WTC11 (cell line): ENCODE measurements around the gene PCK2. TPM values are rescaled to one million over a fixed set of nuclear protein-coding genes. Genes with fewer than 3 reads are reported as not detected.

Experiments
- ATAC-seq: fragments of 200-7000 bp; cut with Tn5 transposase; 2 replicates; pipeline ENCODE4 v1.10.0; 2021; ENCODE audit warnings: mild to moderate bottlenecking, moderate library complexity
- CTCF ChIA-PET: fragments of 300-600 bp; sonication (Branson Sonifier 250); formaldehyde crosslinking; loops from one replicate; lab custom pipeline; 2021; ENCODE audit warnings: antibody characterized with exemption; lab: Charles Lee
- POLR2A ChIA-PET: fragments of 350-600 bp; sonication (Branson Sonifier 250); formaldehyde crosslinking; loops from one replicate; lab custom pipeline; 2021; ENCODE audit warnings: antibody characterized with exemption; lab: Charles Lee
- DNase-seq: peaks from one replicate; pipeline ENCODE4 v3.0.0; 2021; ENCODE audit warnings: low spot score
- H3K27ac Mint-ChIP-seq: 2 replicates; pipeline ENCODE4 v1.8.0; 2021; ENCODE audit warnings: mixed read lengths
- H3K27me3 Mint-ChIP-seq: 2 replicates; pipeline ENCODE4 v1.8.0; 2021; ENCODE audit warnings: low read depth, mild to moderate bottlenecking, moderate library complexity, mixed read lengths
- H3K36me3 Mint-ChIP-seq: 2 replicates; pipeline ENCODE4 v1.8.0; 2021; ENCODE audit warnings: mixed read lengths
- H3K4me1 Mint-ChIP-seq: 2 replicates; pipeline ENCODE4 v1.8.0; 2022; ENCODE audit warnings: mixed read lengths
- H3K4me3 Mint-ChIP-seq: 2 replicates; pipeline ENCODE4 v1.8.0; 2021; ENCODE audit warnings: mild to moderate bottlenecking, moderate library complexity, mixed read lengths
- H3K9me3 Mint-ChIP-seq: 2 replicates; pipeline ENCODE4 v1.8.0; 2021; ENCODE audit warnings: mixed read lengths
- CREM ChIP-seq: sonication (generic); formaldehyde crosslinking; IDR thresholded peaks from 2 replicates; pipeline ENCODE4 v1.8.1; 2022; ENCODE audit warnings: mild to moderate bottlenecking, missing genetic modification reagents, moderate library complexity
- FOXP1 ChIP-seq: sonication (generic); formaldehyde crosslinking; IDR thresholded peaks from 2 replicates; pipeline ENCODE4 v1.8.0; 2022; ENCODE audit warnings: missing genetic modification reagents, mild to moderate bottlenecking, moderate library complexity, borderline replicate concordance
- GRHL2 ChIP-seq: fragments of 250-450 bp; sonication (Bioruptor Pico); IDR thresholded peaks from 2 replicates; pipeline ENCODE4 v1.8.0; 2022; ENCODE audit warnings: mild to moderate bottlenecking, moderate library complexity; ENCODE audit not compliant: insufficient replicate concordance, severe bottlenecking
- PRDM15 ChIP-seq: sonication (generic); formaldehyde crosslinking; IDR thresholded peaks from 2 replicates; pipeline ENCODE4 v1.8.0; 2022; ENCODE audit warnings: missing genetic modification reagents
- PREB ChIP-seq: sonication (generic); formaldehyde crosslinking; IDR thresholded peaks from 2 replicates; pipeline ENCODE4 v1.8.1; 2022; ENCODE audit warnings: mild to moderate bottlenecking, missing genetic modification reagents, moderate library complexity, borderline replicate concordance
- TEAD4 ChIP-seq: sonication (generic); formaldehyde crosslinking; IDR thresholded peaks from 2 replicates; pipeline ENCODE4 v1.8.0; 2022; ENCODE audit warnings: mild to moderate bottlenecking, missing genetic modification reagents
- total RNA-seq: library from RNA; stranded (reverse); gene quantifications from 3 replicates; pipeline ENCODE4 v1.2.3, GENCODE V29; 2021
- TF ChIP-seq, protein P1 (sequence below): sonication (generic); formaldehyde crosslinking; IDR thresholded peaks from 2 replicates; pipeline ENCODE4 v1.8.1; 2022; ENCODE audit warnings: mild to moderate bottlenecking, moderate library complexity, missing genetic modification reagents
- TF ChIP-seq, protein P2 (sequence below): sonication (generic); formaldehyde crosslinking; conservative IDR thresholded peaks from 2 replicates; pipeline ENCODE4 v1.8.1; 2023; ENCODE audit warnings: mild to moderate bottlenecking, low read depth, missing genetic modification reagents, moderate library complexity
- TF ChIP-seq, protein P3 (sequence below): fragments of 250-450 bp; sonication (Bioruptor Pico); IDR thresholded peaks from 2 replicates; pipeline ENCODE4 v1.9.0; 2021; ENCODE audit warnings: moderate library complexity, mild to moderate bottlenecking, inconsistent platforms, borderline replicate concordance
- TF ChIP-seq, protein P4 (sequence below): sonication (generic); formaldehyde crosslinking; IDR thresholded peaks from 2 replicates; pipeline ENCODE4 v1.8.1; 2023; ENCODE audit warnings: mild to moderate bottlenecking, missing genetic modification reagents, borderline replicate concordance
- TF ChIP-seq, protein P5 (sequence below): sonication (generic); formaldehyde crosslinking; IDR thresholded peaks from 2 replicates; pipeline ENCODE4 v1.8.0; 2022; ENCODE audit warnings: mild to moderate bottlenecking, missing genetic modification reagents

Gene PCK2
- total RNA-seq, 1 experiment from 2014 or later: 67.0 TPM

GRCh38 chr14:24052656-24053547 lies 41.2 kb upstream of the PCK2 start:
- no peak; the same call in 1 of the 2 replicates for ATAC-seq
- no peaks in the 10 kb centered on the region for H3K9me3 Mint-ChIP-seq
- DNase-seq: no peak
- TF ChIP-seq PRDM15 (CRISPR knock-in tag) (peak; percentile 47; the same call in 1 of the 2 replicates), PREB (CRISPR knock-in tag) (no peak), FOXP1 (CRISPR knock-in tag) (0 out of 2 replicates have a peak, but pooled peaks have one; percentile 7)
- TF ChIP-seq, protein P1, sequence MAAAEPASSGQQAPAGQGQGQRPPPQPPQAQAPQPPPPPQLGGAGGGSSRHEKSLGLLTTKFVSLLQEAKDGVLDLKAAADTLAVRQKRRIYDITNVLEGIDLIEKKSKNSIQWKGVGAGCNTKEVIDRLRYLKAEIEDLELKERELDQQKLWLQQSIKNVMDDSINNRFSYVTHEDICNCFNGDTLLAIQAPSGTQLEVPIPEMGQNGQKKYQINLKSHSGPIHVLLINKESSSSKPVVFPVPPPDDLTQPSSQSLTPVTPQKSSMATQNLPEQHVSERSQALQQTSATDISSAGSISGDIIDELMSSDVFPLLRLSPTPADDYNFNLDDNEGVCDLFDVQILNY (CRISPR knock-in tag): no peak
- peak overlapping the region; percentile 71 for H3K4me3 Mint-ChIP-seq
- H3K27ac Mint-ChIP-seq: 0 out of 2 replicates have a peak overlapping the region, but pooled peaks have one; percentile 41
- no peaks in the 10 kb centered on the region; the same call in none of the 2 replicates for H3K27me3 Mint-ChIP-seq
- ChIA-PET CTCF (interaction anchor here (0.8 to 4.3 kb wide), 12 partner anchors 15 to 108 kb away, joined by 3 to 25 read pairs (median 8); partner anchors contain the start of genes DCAF11, DHRS4L2, IRF9 and NRL), POLR2A (interaction anchor here (0.5 to 2.4 kb wide), 11 partner anchors 9 to 962 kb away, joined by 3 to 17 read pairs (median 4); partner anchors contain the start of genes CHMP4A, DCAF11, NRL and PCK2)
- H3K4me1 Mint-ChIP-seq: peaks cover 18% of the 10 kb centered on the region
- no peaks in the 10 kb centered on the region for H3K36me3 Mint-ChIP-seq

DNA sequence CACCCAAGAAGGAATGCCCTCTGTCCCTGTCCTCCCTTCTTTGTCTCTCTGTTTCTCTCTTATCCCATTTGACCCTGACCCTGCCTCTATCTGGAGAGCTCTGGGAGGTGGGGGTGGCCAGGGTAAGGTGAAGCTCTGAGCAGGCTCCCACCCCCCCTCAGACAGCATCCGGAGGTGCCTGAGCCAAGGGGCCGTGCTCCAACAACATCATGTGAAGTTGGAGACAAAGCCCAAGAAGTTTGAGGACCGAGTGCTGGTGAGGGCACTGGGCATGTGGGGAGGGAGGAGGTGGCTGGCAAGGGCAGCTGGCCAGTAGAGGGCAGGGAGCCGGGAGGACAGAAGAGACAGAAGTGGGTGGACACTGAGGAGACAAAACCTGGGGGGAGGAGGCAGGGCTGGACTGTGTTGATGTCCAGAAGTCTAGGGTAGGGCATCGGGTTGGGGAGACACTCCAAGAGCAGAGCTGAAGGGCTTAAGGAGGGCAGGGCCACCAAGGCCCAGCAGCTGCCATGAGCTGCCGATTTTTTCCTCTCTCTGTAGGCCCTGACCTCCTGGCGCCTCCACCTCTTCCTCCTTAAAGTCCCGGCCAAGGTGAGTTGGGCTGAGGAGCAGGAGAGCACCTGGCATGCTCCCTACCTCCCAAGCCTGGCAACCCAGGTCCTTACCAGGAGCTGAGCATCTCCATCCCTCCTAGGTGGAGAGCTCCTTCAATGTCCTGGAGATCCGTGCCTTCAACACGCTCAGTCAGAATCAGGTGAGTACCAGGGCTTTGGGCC lies 40.4 kb upstream of the PCK2 start:
- no peak for ATAC-seq
- CTCF ChIA-PET: interaction anchor here (0.8 to 4.3 kb wide), 4 partner anchors 37 to 107 kb away, joined by 3 to 25 read pairs (median 6); partner anchors contain the start of gene IRF9
- peaks cover 20% of the 10 kb centered on the region for H3K4me1 Mint-ChIP-seq
- H3K4me3 Mint-ChIP-seq: peak overlapping the region; percentile 71; the same call in 1 of the 2 replicates
- no peak for DNase-seq
- no peaks in the 10 kb centered on the region for H3K36me3 Mint-ChIP-seq
- TF ChIP-seq CREM (CRISPR knock-in tag) (no peak), TEAD4 (CRISPR knock-in tag) (no peak)
- no peaks in the 10 kb centered on the region for H3K9me3 Mint-ChIP-seq
- POLR2A ChIA-PET: interaction anchor here (0.9 to 1.1 kb wide), 2 partner anchors 27 to 40 kb away, joined by 4 to 6 read pairs; partner anchors contain the start of gene PCK2
- no peak overlapping the region for H3K27ac Mint-ChIP-seq
- H3K27me3 Mint-ChIP-seq: no peaks in the 10 kb centered on the region; the same call in none of the 2 replicates

- peaks cover 24% of the 10 kb centered on the region for H3K4me1 Mint-ChIP-seq
- POLR2A ChIA-PET: interaction anchor here (0.9 to 1.1 kb wide), 2 partner anchors 26 to 39 kb away, joined by 4 to 6 read pairs; partner anchors contain the start of gene PCK2
- no peaks in the 10 kb centered on the region; the same call in 1 of the 2 replicates for H3K27me3 Mint-ChIP-seq
- no peak overlapping the region for H3K27ac Mint-ChIP-seq
- ATAC-seq (no peak), DNase-seq (no peak)
- CTCF ChIA-PET: interaction anchor here (0.8 to 4.3 kb wide), 3 partner anchors 37 to 57 kb away, joined by 3 to 25 read pairs (median 5); no protein-coding TSS in a partner anchor
- H3K36me3 Mint-ChIP-seq: no peaks in the 10 kb centered on the region
- H3K9me3 Mint-ChIP-seq: no peaks in the 10 kb centered on the region
- H3K4me3 Mint-ChIP-seq: no peak overlapping the region
- TF ChIP-seq, protein P2, sequence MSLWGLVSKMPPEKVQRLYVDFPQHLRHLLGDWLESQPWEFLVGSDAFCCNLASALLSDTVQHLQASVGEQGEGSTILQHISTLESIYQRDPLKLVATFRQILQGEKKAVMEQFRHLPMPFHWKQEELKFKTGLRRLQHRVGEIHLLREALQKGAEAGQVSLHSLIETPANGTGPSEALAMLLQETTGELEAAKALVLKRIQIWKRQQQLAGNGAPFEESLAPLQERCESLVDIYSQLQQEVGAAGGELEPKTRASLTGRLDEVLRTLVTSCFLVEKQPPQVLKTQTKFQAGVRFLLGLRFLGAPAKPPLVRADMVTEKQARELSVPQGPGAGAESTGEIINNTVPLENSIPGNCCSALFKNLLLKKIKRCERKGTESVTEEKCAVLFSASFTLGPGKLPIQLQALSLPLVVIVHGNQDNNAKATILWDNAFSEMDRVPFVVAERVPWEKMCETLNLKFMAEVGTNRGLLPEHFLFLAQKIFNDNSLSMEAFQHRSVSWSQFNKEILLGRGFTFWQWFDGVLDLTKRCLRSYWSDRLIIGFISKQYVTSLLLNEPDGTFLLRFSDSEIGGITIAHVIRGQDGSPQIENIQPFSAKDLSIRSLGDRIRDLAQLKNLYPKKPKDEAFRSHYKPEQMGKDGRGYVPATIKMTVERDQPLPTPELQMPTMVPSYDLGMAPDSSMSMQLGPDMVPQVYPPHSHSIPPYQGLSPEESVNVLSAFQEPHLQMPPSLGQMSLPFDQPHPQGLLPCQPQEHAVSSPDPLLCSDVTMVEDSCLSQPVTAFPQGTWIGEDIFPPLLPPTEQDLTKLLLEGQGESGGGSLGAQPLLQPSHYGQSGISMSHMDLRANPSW (CRISPR knock-in tag): no peak
- TF ChIP-seq GRHL2 (CRISPR knock-in tag): no peak
- TF ChIP-seq, protein P3, sequence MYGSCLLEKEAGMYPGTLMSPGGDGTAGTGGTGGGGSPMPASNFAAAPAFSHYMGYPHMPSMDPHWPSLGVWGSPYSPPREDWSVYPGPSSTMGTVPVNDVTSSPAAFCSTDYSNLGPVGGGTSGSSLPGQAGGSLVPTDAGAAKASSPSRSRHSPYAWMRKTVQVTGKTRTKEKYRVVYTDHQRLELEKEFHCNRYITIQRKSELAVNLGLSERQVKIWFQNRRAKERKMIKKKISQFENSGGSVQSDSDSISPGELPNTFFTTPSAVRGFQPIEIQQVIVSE (CRISPR knock-in tag): no peak
- TF ChIP-seq, protein P4, sequence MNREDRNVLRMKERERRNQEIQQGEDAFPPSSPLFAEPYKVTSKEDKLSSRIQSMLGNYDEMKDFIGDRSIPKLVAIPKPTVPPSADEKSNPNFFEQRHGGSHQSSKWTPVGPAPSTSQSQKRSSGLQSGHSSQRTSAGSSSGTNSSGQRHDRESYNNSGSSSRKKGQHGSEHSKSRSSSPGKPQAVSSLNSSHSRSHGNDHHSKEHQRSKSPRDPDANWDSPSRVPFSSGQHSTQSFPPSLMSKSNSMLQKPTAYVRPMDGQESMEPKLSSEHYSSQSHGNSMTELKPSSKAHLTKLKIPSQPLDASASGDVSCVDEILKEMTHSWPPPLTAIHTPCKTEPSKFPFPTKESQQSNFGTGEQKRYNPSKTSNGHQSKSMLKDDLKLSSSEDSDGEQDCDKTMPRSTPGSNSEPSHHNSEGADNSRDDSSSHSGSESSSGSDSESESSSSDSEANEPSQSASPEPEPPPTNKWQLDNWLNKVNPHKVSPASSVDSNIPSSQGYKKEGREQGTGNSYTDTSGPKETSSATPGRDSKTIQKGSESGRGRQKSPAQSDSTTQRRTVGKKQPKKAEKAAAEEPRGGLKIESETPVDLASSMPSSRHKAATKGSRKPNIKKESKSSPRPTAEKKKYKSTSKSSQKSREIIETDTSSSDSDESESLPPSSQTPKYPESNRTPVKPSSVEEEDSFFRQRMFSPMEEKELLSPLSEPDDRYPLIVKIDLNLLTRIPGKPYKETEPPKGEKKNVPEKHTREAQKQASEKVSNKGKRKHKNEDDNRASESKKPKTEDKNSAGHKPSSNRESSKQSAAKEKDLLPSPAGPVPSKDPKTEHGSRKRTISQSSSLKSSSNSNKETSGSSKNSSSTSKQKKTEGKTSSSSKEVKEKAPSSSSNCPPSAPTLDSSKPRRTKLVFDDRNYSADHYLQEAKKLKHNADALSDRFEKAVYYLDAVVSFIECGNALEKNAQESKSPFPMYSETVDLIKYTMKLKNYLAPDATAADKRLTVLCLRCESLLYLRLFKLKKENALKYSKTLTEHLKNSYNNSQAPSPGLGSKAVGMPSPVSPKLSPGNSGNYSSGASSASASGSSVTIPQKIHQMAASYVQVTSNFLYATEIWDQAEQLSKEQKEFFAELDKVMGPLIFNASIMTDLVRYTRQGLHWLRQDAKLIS: no peak
- TF ChIP-seq, protein P5, sequence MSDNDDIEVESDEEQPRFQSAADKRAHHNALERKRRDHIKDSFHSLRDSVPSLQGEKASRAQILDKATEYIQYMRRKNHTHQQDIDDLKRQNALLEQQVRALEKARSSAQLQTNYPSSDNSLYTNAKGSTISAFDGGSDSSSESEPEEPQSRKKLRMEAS (CRISPR knock-in tag): no peak
These were observed 39.8 kb upstream of the PCK2 start for GRCh38 chr14:24054324-24054641.
